ENCODE data around the gene GAL3ST1. TPM values are rescaled to one million over a fixed set of nuclear protein-coding genes. Genes with fewer than 3 reads are reported as not detected.
"Not testable (repeated sequence)": the region's sequence is repeated elsewhere in the genome, so short reads cannot be mapped to it uniquely, and the experiment has no call there.

Gene GAL3ST1
- total RNA-seq, 1 donor from 2014 or later: 1.2 TPM

DNA sequence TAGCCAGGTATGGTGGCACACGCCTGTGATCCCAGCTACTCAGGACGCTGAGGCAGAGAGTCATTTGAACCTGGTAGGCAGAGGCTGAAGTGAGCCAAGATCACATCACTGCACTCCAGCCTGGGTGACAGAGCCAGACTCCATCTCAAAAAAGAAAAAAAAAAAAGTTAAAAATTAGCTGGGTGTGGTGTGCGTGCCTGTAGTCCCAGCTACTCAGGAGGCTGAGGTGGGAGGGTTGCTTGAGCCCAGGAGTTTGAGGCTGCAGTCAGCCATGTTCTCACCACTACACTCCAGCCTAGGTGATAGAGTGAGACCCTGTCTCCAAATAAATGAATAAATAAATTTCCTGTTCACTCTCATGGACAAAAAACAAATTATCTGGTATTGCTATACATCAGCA is 33.0 kb downstream of the GAL3ST1 start:
- not testable (repeated sequence) for DNase-seq (ENCODE audit: low spot score in 2 of 2); FAIRE-seq

DNA sequence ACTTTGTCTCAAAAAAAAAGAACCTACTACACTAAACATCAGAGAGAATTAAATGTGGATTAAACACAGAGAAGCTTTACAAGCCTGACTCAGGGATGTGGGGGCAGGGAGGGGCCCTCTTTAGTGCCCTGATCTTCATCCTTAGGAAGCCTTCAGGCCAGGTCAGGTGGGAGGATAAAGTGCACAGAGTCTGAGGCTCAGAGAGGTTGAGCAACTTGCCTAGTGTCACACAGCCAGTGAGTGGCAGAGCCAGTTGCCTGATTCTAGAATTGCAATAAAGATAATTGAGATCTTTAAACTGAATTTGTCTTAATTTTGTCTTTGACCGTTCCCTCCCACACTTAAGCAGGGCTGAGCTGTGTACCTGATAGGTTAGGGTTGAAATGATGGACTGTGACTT is 35.1 kb downstream of the GAL3ST1 start:
- FAIRE-seq (no peak), DNase-seq (ENCODE audit: low spot score in 2 of 2) (no peak)

DNA sequence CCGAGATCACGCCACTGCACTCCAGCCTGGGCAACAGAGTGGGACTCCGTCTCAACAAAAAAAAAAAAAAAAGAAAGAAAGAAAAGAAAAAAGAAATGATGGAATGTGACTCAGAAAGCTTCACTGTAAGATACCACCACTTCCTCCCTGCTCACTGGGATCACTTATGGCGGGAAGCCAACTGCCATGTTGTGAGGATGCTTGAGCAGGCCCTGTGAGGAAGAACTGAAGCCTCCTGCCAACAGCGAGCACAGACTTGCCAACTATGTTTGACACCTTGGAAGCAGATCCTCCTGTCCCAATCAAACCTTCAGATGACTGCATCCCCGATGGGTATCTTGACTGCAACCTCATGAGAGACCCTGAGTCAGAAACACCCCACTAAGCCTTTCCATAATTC is 36.2 kb downstream of the GAL3ST1 start:
- no peak for DNase-seq (ENCODE audit: low spot score in 2 of 2)
- FAIRE-seq: no peak

- DNase-seq (ENCODE audit: low spot score in 2 of 2): no peak
- no peak for FAIRE-seq
These were observed 37.3 kb downstream of the GAL3ST1 start for GRCh38 chr22:30537083-30537731.

GRCh38 chr22:30535182-30535581 is 39.3 kb downstream of the GAL3ST1 start:
- FAIRE-seq (no peak), DNase-seq (ENCODE audit: low spot score in 2 of 2) (no peak)

GRCh38 chr22:30531651-30532608 is 42.5 kb downstream of the GAL3ST1 start:
- FAIRE-seq: no peak
- no peak for DNase-seq (ENCODE audit: low spot score in 2 of 2)

- FAIRE-seq (no peak), DNase-seq (ENCODE audit: low spot score in 2 of 2) (no peak)
These were observed 47.8 kb downstream of the GAL3ST1 start for GRCh38 chr22:30526656-30527055.

DNA sequence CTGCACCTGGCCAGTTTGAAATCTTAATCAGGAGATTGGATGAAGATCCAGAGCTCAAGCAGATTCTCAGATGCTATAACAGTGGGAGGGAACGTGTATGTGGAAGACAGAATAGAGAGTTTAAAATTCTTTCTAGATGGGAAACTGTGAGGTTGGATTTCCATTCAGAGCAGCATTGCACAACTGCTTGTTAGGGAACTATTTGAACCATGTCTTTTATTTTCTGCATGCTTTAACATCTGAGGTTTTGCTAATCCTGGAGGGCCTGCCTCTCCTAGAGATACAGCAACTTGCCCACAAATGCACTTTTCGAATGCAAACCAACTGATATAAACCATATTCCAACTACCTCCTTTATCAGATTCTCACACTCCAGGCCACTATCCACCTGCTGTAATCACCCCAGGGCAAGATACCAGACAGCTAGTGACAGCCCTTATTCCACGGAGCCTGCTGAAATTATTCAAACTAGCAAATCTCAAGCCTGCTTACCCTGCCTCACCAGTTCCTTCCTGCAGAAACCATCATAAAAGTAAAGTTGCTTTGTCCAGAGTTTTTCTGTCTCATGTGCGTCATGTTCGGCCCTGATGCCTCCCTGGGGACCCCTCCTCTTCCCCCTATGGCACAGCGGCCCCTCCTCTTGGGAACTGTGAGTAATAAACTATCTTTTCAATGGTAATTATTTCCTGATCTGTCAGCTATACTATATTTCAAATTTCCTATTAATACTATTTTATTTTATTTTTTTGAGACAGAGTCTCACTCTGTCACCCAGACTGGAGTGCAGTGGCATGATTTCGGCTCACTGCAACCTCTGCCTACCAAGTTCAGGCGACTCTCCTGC is 50.6 kb downstream of the GAL3ST1 start:
- DNase-seq (ENCODE audit: low spot score in 2 of 2): no peak
- no peak for FAIRE-seq

DNA sequence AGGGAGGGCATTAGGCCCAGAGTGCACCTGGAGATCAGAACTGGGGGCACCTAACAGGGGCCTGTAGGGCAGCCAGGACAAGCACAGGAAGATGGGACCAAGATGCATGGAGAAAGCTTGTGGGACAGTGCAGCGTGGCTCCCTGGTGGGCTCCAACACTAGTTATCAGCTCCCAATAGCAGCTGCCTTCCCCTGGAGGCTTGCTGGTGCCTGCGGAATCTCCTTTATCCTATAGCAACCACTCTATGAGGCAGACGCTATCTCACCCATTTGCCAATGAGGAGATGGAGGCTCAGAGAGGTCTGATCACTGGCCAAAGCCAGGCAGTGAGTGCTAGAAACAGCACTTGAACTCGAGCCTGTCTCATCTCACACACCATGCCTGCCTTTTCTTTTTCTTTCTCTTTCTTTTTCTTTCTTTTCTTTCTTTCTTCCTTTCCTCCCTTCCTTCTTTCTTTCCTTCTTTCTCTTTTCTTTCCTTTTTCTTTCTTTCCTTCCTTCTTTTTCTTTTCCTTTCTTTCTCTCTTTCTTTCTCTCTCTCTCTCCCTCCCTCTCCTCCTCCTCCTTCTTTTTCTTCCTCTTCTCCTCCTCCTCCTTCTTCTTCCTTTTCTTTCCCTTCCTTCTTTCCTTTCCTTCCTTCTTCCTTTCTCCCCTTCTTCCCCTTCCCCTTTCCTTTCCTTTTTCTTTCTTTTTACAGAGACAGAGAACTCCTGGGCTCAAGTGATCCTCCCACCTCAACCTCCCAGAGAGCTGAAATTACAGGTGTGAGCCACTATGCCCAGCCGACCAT is 52.9 kb downstream of the GAL3ST1 start:
- no peak for FAIRE-seq
- no peak for DNase-seq (ENCODE audit: low spot score in 2 of 2)

DNA sequence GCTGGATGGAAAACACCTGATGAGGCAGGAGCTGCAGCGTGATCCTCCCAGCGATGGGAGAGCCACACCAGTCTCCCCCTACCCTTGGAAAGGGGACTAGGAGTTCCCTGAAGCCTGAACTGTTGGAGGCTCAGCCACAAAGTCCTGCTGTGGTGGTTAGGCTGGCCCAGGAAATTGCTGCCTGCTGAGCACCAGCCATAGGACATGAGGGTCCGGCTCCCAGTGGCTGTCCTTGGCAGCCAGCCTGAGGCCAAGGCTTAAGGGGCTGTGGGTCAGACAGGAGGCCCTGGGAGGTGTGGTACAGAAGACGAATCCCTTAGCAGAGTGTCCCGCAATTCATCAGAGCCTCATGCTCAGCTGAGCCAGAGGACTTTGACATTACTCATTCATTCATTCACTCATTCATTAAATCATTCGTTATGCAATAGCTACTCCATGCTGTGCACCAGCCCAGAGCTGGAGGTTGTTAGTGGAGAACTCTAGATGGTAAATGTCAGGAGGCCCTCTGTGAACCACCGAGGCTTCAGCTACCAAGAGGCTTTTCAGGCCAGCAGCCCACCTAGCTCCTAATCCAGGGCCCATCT is 54.5 kb downstream of the GAL3ST1 start:
- FAIRE-seq: no peak
- no peak for DNase-seq (ENCODE audit: low spot score in 2 of 2)

- DNase-seq (ENCODE audit: low spot score in 2 of 2): no peak
- FAIRE-seq: no peak
These were observed 57.7 kb downstream of the GAL3ST1 start for GRCh38 chr22:30516731-30517130.

- DNase-seq (ENCODE audit: low spot score in 2 of 2): no peak
- FAIRE-seq: no peak
These were observed 58.2 kb downstream of the GAL3ST1 start for GRCh38 chr22:30516273-30516672.

DNA sequence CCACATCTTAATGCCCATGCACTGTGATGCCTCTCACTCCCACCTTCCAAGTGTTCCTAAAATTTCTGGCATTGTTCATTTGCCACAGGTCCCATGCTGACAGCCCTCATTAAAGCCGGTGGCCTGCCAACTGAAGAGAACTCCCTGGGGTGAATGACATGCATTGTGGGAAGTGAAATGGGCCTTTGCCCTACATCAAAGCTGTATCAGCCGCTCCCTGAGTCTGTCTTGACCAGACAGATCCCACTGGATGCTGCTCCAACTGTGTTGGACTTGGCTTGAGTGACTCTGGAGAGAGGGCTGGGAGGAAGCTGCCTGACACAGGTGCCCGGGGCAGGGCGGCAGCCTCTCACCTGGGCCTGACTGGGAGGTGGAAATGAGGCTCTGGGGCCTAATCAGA is 60.2 kb downstream of the GAL3ST1 start:
- FAIRE-seq: no peak
- DNase-seq (ENCODE audit: low spot score in 2 of 2): no peak

GRCh38 chr22:30513462-30513861 is 61.0 kb downstream of the GAL3ST1 start:
- FAIRE-seq: no peak

GRCh38 chr22:30511911-30512310 is 62.6 kb downstream of the GAL3ST1 start:
- FAIRE-seq (no peak), DNase-seq (ENCODE audit: low spot score in 2 of 2) (no peak)

More at GRCh38 chr22:30513462-30513861, 61.0 kb downstream of the GAL3ST1 start:
- DNase-seq (ENCODE audit: low spot score in 2 of 2): no peak

DNA sequence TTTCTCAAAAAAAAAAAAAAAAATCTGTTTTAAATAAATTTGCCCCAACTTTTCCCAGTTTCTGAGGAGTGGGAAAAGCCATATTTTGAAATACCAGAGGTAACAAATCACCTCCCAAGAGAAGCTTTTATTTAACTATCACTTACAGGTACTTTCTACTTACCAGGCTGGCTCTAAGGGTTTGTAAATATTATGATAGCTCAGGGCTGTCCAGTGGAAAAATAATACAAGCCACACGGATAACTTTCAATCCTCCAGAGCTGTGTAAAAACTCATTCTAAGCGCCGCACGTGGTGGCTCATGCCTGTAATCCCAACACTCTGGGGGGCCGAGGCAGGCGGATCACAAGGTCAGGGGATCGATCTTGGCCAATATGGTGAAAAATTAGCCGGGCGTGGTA is 63.4 kb downstream of the GAL3ST1 start:
- FAIRE-seq (no peak), DNase-seq (ENCODE audit: low spot score in 2 of 2) (no peak)

DNA sequence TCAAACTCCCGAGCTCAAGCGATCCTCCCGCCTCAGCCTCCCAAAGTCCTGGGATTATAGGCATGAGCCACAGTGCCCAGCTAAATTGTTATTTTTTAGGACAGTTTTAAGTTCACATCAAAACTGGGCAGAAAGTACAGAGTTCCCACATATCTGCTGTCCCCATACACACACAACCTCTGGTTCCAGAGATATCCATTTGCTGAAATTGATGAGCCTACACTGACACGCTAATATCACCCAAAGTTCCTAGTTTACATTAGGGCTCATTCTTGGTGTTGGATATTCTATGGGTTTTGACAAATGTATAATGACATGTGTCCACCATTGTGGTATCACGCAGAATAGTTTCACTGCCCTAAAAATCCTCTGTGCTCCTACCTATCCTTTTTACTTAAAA is 66.2 kb downstream of the GAL3ST1 start:
- DNase-seq (ENCODE audit: low spot score in 2 of 2) (no peak), FAIRE-seq (no peak)

GRCh38 chr22:30507670-30508069 is 66.8 kb downstream of the GAL3ST1 start:
- FAIRE-seq (no peak), DNase-seq (ENCODE audit: low spot score in 2 of 2) (no peak)

- no peak for DNase-seq (ENCODE audit: low spot score in 2 of 2)
- FAIRE-seq: no peak
These were observed 67.9 kb downstream of the GAL3ST1 start for GRCh38 chr22:30506507-30506968.

All from frontal cortex (tissue), 4 donors.